AG10803 (cell line): ENCODE data around the gene ABCA7.

Experiments used
- DNase-seq: peaks from one replicate; pipeline ENCODE4 v3.0.0; 2010; ENCODE audit warnings: low read depth
- H3K4me3 ChIP-seq: 2 replicates; pipeline ENCODE4 v1.5.1; 2011; ENCODE audit warnings: mild to moderate bottlenecking, low read length, control low read depth
- TF ChIP-seq, protein P1 (sequence below): conservative IDR thresholded peaks from 2 replicates; pipeline ENCODE4 v1.5.1; 2011; ENCODE audit warnings: mild to moderate bottlenecking, low read length, control low read depth, inconsistent platforms

The ABCA7 gene

DNA sequence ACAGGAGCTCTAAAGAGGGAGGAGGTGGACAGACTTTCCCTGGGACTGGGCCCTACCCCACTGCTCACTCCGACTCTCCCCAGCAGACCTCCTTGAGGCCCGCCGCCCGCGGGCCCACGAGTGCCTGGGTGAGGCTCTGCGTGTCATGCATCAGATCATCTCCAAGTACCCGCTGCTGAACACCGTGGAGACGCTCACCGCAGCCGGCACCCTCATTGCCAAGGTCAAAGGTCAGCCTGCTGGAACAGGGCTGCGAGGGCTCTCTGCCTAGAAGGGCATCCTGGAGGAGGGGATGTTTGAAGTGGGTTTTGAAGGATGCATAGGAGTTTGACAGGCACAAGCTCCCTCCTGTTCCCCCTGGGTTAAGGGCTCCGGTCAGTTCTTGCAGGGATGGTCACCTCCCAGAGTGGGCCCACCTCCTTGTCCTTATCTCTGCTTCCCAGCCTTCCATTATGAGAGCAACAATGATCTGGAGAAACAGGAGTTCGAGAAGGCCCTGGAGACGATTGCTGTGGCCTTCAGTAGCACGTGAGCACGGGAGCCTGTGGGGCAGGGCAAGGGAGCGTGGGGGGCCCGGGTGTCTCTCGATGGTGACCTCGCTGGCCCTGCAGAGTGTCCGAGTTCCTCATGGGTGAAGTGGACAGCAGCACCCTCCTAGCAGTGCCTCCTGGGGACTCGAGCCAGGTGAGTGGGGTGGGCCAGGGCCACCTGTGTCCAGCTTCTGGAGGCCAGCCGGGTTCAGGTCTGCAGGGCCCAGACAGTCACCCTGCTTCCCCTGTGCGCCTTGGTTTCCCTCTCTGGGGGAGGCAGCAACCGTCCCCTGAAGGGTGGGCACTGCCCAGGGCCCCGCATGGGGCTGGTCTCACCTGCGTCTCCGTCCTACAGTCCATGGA is 33.4 kb downstream of the ABCA7 start:
- TF ChIP-seq, protein P1, sequence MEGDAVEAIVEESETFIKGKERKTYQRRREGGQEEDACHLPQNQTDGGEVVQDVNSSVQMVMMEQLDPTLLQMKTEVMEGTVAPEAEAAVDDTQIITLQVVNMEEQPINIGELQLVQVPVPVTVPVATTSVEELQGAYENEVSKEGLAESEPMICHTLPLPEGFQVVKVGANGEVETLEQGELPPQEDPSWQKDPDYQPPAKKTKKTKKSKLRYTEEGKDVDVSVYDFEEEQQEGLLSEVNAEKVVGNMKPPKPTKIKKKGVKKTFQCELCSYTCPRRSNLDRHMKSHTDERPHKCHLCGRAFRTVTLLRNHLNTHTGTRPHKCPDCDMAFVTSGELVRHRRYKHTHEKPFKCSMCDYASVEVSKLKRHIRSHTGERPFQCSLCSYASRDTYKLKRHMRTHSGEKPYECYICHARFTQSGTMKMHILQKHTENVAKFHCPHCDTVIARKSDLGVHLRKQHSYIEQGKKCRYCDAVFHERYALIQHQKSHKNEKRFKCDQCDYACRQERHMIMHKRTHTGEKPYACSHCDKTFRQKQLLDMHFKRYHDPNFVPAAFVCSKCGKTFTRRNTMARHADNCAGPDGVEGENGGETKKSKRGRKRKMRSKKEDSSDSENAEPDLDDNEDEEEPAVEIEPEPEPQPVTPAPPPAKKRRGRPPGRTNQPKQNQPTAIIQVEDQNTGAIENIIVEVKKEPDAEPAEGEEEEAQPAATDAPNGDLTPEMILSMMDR = no peak
- no peak overlapping the region for H3K4me3 ChIP-seq
- DNase-seq = no peak

DNA sequence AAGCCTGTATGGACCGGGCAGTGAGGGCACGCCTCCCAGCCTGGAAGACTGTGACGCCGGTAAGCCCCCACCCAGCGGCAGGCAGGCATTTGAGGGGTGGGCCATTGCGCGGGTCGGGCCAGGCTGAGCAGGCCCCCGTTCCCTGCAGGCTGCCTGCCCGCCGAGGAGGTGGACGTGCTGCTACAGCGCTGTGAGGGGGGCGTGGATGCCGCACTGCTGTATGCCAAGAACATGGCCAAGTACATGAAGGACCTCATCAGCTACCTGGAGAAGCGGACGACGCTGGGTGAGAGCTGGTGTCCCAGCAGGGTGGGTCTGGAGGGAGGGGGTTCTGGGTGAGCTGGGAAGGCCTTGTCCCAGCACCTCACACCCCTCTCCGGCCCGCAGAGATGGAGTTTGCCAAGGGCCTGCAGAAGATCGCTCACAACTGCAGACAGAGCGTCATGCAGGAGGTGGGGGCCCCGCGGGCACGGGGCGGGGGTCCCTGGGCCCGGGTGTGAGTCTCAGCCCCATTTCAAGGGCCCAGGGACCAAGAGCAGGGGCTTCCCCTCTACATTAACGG is 34.1 kb downstream of the ABCA7 start:
- H3K4me3 ChIP-seq = no peak overlapping the region
- DNase-seq = no peak
- TF ChIP-seq, protein P1 = no peak

DNA sequence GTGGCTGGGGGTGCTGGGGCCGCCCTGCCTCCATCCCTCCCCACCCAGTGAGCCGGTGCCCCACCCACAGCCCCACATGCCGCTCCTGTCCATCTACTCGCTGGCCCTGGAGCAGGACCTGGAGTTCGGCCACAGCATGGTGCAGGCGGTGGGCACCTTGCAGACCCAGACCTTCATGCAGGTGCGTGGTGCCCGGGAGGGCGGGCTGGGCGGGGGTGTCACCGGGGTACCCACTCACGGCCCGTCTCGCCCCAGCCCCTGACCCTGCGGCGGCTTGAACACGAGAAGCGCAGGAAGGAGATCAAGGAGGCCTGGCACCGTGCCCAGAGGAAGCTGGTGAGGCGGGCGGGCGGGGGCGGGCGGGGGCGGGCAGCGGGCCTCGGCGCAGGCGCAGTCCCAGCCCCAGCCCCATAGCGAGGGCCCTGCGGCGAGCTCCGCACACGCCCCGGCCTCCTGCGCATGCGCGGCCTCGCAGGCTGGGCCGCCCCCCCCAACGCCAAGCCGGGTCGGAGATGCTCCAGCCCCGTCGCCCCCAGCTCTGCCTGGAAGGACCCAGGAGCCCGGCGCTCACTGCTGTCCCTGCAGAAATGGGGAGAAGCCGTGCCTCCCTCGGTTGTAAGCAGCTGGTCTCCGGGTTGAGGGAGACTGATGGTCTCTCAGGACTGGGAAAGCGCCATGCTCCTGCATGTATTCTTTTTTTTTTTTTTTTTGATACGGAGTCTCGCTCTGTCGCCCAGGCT is 34.8 kb downstream of the ABCA7 start:
- H3K4me3 ChIP-seq = no peak overlapping the region
- DNase-seq = no peak
- TF ChIP-seq, protein P1 = no peak

DNA sequence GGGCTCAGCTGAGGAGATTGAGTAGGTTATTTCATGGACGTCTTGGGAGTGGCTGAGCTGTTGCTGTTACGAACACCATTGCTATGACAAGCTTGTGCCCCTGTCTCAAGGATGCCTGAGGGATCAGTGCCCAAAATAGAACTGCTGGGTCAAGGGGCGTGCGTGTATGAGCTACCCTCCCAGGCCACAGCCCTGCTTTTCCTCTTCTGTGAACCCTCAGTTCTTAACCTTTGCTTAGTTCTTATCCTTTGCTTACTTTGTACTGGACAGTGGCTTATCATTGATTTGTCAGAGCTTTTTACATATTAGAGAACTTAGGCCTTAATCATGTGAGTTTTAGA is 36.1 kb downstream of the ABCA7 start:
- TF ChIP-seq, protein P1 = no peak
- no peak overlapping the region for H3K4me3 ChIP-seq
- no peak for DNase-seq

DNA sequence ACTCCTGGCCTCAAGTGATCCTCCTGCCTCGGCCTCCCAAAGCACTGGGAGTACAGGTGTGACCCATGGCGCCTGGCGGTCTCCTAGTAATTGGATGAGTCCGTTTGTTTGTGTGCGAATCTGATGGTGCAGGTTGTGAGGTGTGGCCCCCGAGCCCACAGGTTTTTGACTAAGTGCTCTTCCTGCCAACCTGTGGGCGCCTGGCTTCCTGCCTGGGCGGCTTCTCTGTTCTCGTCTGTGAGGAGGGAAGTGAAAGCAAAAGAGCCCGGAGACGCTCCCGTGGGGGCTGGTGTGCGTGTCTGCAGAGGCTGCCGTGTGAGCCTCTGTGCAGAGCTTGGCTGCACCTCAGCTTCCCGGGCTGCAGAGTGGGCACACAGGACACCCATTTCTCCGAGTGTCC is 37.0 kb downstream of the ABCA7 start:
- DNase-seq = no peak
- H3K4me3 ChIP-seq = no peak overlapping the region
- TF ChIP-seq, protein P1 = no peak

DNA sequence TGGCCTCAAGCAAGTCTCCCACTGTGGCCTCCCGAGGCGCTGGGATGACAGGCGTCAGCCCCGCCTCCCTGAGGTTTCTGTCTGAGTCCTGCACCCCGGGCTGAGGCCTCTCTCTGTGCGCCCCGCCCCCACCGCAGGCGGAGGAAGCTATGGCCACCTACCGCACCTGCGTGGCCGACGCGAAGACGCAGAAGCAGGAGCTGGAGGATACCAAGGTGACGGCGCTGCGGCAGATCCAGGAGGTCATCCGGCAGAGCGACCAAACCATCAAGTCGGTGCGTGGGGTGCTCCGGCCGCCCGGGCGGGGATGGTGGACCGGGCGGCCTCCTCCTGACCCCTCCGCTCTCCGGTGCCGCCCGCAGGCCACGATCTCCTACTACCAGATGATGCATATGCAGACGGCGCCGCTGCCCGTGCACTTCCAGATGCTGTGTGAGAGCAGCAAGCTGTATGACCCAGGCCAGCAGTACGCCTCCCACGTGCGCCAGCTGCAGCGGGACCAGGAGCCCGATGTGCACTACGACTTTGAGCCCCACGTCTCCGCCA is 39.7 kb downstream of the ABCA7 start:
- no peak overlapping the region for H3K4me3 ChIP-seq
- DNase-seq = no peak
- TF ChIP-seq, protein P1 = no peak
